Smooth muscle cell (in vitro differentiated cells): ENCODE results near the gene ANTKMT. TPM values are rescaled to one million over a fixed set of nuclear protein-coding genes. Genes with fewer than 3 reads are reported as not detected.
A peak's percentile ranks its signal among the peaks of the same experiment; 100 is the strongest.

ENCODE experiments used
- DNase-seq: peaks from one replicate; lab custom pipeline; 2025; ENCODE audit not compliant: unreplicated experiment; lab: John Stamatoyannopoulos, UW
- H2AFZ ChIP-seq: fragments of 200-600 bp; sonication (generic); 2 replicates; pipeline ENCODE4 v1.6.0; 2016; ENCODE audit warnings: antibody characterized with exemption, low read depth, mild to moderate bottlenecking
- H3F3A ChIP-seq: fragments of 200-600 bp; sonication (generic); 2 replicates; pipeline ENCODE4 v1.6.0; 2017; ENCODE audit warnings: antibody characterized with exemption, low read depth
- H3K27ac ChIP-seq: fragments of 200-600 bp; sonication (generic); 2 replicates; pipeline ENCODE4 v1.5.1; 2016; ENCODE audit warnings: low read depth, mild to moderate bottlenecking
- H3K27me3 ChIP-seq: fragments of 200-600 bp; sonication (generic); 2 replicates; pipeline ENCODE4 v1.6.1; 2016; ENCODE audit warnings: low read depth, mild to moderate bottlenecking
- H3K36me3 ChIP-seq: fragments of 200-600 bp; sonication (generic); 2 replicates; pipeline ENCODE4 v1.5.1; 2016; ENCODE audit warnings: low read depth
- H3K4me1 ChIP-seq: fragments of 200-600 bp; sonication (generic); 2 replicates; pipeline ENCODE4 v1.5.1; 2016; ENCODE audit warnings: low read depth
- H3K4me2 ChIP-seq: fragments of 200-600 bp; sonication (generic); 2 replicates; pipeline ENCODE4 v1.6.0; 2016; ENCODE audit warnings: mild to moderate bottlenecking
- H3K4me3 ChIP-seq: fragments of 200-600 bp; sonication (generic); 2 replicates; pipeline ENCODE4 v1.5.1; 2016; ENCODE audit warnings: mild to moderate bottlenecking
- H3K79me2 ChIP-seq: fragments of 200-600 bp; sonication (generic); 2 replicates; pipeline ENCODE4 v1.6.0; 2016; ENCODE audit warnings: low read depth, mild to moderate bottlenecking
- H3K9ac ChIP-seq: fragments of 200-600 bp; sonication (generic); 2 replicates; pipeline ENCODE4 v1.6.0; 2016; ENCODE audit warnings: low read depth
- H3K9me3 ChIP-seq: fragments of 200-600 bp; sonication (generic); replicated peaks from 2 replicates; pipeline ENCODE4 v1.5.1; 2016; ENCODE audit warnings: low read depth
- H4K20me1 ChIP-seq: fragments of 200-600 bp; sonication (generic); 2 replicates; pipeline ENCODE4 v1.6.0; 2016; ENCODE audit warnings: low read depth
- WGBS: methylation state at CpG from one replicate; pipeline ENCODE4 v1.1.7; 2016; ENCODE audit warnings: low lambda C conversion rate; 5-methylcytosine and 5-hydroxymethylcytosine counted together
- polyA plus RNA-seq: library from polyadenylated mRNA; unstranded; fragments of >200 nt; fragmentation: Nextera tagmentation; extraction: Ambion mirVana; gene quantifications from 2 replicates; pipeline ENCODE4 v1.2.1, GENCODE V29; 2016
- total RNA-seq: library from RNA; depleted of rRNA; stranded (reverse); fragments of >200 nt; gene quantifications from 2 replicates; pipeline ENCODE4 v1.2.3, GENCODE V29; 2014
- TF ChIP-seq, protein P1 (sequence below): fragments of 200-600 bp; sonication (generic); IDR thresholded peaks from 2 replicates; pipeline ENCODE4 v1.5.1; 2017; ENCODE audit warnings: borderline replicate concordance, mild to moderate bottlenecking, antibody characterized with exemption; ENCODE audit not compliant: insufficient read depth, poor library complexity, severe bottlenecking

ANTKMT gene
- total and polyA plus RNA-seq, 2 experiments from 2014 or later: 15.6 to 39.8 TPM

DNA sequence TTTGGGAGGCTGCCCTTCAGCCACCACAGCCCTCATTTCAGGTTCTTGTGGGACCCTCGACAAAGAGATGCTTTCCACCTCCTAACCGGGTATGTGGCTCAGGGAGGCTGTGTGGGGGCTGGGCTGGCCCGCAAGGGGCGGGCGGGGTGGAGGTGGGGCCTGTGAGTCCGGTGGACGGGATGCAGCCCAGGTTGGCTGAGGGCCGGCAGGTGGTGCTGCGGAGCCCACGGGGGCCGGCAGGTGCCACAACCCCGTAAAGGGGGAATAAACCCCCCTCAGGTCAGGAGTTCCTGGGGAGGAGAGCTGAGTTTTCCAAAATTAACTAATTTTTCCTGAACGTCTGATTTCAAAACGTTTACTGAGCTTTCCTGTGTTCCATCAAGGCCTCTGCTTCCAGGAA, 24.8 kb downstream of the ANTKMT start:
- Histone ChIP-seq H3K9ac (no peak overlapping the region), H3K27me3 (no peaks in the 10 kb centered on the region), H4K20me1 (no peaks in the 10 kb centered on the region), H2AFZ (no peak overlapping the region), H3K4me2 (no peak overlapping the region), H3K36me3 (no peaks in the 10 kb centered on the region), H3K4me3 (no peak overlapping the region), H3K4me1 (no peaks in the 10 kb centered on the region), H3K27ac (no peak overlapping the region), H3K9me3 (no peaks in the 10 kb centered on the region), H3F3A (no peaks in the 10 kb centered on the region), H3K79me2 (no peaks in the 10 kb centered on the region)
- 8% methylated on average over 13 of the region's 14 CpGs for WGBS
- no peak for DNase-seq
- TF ChIP-seq, protein P1, sequence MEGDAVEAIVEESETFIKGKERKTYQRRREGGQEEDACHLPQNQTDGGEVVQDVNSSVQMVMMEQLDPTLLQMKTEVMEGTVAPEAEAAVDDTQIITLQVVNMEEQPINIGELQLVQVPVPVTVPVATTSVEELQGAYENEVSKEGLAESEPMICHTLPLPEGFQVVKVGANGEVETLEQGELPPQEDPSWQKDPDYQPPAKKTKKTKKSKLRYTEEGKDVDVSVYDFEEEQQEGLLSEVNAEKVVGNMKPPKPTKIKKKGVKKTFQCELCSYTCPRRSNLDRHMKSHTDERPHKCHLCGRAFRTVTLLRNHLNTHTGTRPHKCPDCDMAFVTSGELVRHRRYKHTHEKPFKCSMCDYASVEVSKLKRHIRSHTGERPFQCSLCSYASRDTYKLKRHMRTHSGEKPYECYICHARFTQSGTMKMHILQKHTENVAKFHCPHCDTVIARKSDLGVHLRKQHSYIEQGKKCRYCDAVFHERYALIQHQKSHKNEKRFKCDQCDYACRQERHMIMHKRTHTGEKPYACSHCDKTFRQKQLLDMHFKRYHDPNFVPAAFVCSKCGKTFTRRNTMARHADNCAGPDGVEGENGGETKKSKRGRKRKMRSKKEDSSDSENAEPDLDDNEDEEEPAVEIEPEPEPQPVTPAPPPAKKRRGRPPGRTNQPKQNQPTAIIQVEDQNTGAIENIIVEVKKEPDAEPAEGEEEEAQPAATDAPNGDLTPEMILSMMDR: peak; percentile 42

DNA sequence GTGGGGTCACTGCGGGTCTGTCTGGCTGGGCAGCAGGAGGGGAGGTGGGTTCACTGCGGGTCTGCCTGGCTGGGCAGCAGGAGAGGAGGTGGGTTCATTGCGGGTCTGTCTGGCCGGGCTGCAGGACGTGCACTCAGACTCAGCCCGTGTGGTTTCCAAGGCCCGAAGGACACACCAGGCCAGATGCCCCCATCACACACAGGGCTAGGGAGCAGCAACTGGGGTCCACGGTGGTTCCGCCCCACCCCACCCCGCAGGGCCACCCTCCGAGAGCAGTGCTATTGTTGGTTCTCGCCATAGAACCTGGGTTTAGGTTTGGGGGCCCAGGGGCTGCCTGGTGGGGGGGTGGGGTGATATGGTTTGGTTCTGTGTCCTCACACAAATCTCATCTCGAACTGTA, 25.7 kb downstream of the ANTKMT start:
- no peaks in the 10 kb centered on the region for H4K20me1 ChIP-seq
- no peak for DNase-seq

DNA sequence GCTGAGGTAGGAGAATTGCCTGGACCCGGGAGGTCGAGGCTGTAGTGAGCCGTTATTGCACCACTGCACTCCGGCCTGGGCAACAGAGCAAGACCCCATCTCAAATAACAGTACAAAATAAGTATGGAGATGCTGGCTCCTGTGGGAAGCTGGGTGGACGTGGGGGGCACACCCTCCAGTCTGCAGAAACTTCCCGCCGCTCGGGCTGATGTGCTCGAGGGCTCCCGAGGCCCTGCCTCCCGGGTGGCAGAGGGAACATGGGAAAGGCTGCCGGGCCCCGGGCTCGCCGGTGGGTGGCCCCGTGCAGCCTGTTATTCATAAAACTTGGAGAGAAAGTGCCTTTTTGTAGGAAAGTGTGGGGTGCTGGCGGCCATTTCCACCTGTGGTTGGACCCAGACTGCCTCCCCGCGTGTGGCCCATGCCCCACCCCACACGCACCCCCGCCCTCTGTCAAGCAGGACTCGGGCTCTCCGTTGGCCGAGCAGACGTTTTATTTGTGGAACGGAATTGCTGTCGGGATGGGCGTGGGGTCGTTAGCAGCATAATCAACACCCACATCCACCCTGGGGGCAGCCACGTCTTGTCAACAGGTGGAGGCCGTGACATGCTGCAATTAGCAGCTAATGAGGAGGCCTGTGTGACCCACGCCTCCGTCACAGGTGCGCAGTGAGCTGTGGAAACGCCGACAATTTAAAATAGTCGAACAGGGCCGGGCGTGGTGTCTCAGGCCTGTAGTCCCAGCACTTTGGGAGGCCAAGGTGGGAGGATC, 27.2 kb downstream of the ANTKMT start:
- Histone ChIP-seq H4K20me1 (no peaks in the 10 kb centered on the region), H3K4me3 (no peak overlapping the region), H3K4me2 (no peak overlapping the region), H3K36me3 (no peaks in the 10 kb centered on the region), H3K4me1 (peaks cover 4% of the 10 kb centered on the region), H3K27me3 (no peaks in the 10 kb centered on the region), H3K9ac (no peak overlapping the region), H3K27ac (no peak overlapping the region), H3K79me2 (no peaks in the 10 kb centered on the region), H3F3A (no peaks in the 10 kb centered on the region), H3K9me3 (no peaks in the 10 kb centered on the region), H2AFZ (no peak overlapping the region)
- DNase-seq: no peak
- TF ChIP-seq, protein P1: no peak
- WGBS: 91% methylated on average over 39 of the region's 39 CpGs

More for the DNA sequence above, 25.7 kb downstream of the ANTKMT start:
- H2AFZ ChIP-seq: no peak overlapping the region
- no peaks in the 10 kb centered on the region for H3K27me3 ChIP-seq
- no peaks in the 10 kb centered on the region for H3K36me3 ChIP-seq
- H3K4me3 ChIP-seq: no peak overlapping the region
- 96% methylated on average over 7 of the region's 13 CpGs for WGBS
- H3K27ac ChIP-seq: no peak overlapping the region
- no peaks in the 10 kb centered on the region for H3K79me2 ChIP-seq
- no peaks in the 10 kb centered on the region for H3K4me1 ChIP-seq
- no peak overlapping the region for H3K9ac ChIP-seq
- TF ChIP-seq, protein P1: no peak
- no peaks in the 10 kb centered on the region for H3F3A ChIP-seq
- no peak overlapping the region for H3K4me2 ChIP-seq
- H3K9me3 ChIP-seq: no peaks in the 10 kb centered on the region

DNA sequence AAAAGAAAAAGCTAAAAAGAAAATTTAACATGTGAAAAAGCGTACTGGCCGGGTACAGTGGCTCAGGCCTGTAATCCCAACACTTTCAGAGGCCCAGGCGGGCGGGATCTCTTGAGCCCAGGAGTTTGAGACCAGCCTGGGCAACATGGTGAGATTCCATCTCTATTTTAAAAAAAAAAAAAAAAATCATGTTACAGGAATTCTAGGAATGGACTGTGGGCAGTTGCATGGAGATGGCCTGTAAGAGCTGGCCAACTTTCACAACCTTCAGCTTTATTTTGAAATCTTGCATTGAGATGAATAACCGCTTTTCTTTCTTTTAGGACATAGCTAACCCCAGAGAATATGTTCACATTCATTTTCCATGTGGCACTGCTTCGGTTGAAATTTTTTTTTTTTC, 28.1 kb downstream of the ANTKMT start:
- Histone ChIP-seq H4K20me1 (no peaks in the 10 kb centered on the region), H3K79me2 (no peaks in the 10 kb centered on the region), H3K27me3 (no peaks in the 10 kb centered on the region), H3K27ac (peak overlapping the region; percentile 19), H3F3A (no peaks in the 10 kb centered on the region), H3K9ac (no peak overlapping the region), H2AFZ (no peak overlapping the region), H3K4me1 (peaks cover 4% of the 10 kb centered on the region), H3K36me3 (no peaks in the 10 kb centered on the region), H3K9me3 (no peaks in the 10 kb centered on the region), H3K4me2 (no peak overlapping the region), H3K4me3 (no peak overlapping the region)
- DNase-seq: no peak
- WGBS: 73% methylated on average over 6 of the region's 6 CpGs
- TF ChIP-seq, protein P1: no peak
